GM19463 (cell line): ENCODE measurements around the gene NUDT12.

Source experiments
- ATAC-seq: cut with Tn5 transposase; IDR thresholded peaks from one replicate; pipeline ENCODE4 v1.9.1; 2021; ENCODE audit warnings: mild to moderate bottlenecking, moderate library complexity; ENCODE audit not compliant: unreplicated experiment

The NUDT12 gene

DNA sequence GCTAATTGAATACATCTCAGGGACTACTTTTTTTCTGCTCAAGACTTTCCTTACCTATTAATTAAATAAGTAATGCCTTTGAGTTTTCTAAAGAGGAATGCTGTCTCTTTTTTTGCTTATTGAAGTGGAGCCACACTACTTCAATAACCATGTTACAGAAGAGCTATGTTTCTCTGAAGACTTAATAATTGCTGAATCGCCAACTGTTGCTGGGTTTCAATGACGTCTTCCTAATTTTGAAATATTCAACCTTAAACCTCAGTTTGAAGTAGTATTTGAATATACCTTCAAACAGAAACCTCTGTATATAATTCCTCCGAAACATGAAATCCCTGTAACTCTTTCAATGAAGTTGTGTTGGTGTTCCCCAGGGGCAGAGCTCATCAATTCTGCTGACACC is 21.0 kb downstream of the NUDT12 start:
- ATAC-seq: no peak

DNA sequence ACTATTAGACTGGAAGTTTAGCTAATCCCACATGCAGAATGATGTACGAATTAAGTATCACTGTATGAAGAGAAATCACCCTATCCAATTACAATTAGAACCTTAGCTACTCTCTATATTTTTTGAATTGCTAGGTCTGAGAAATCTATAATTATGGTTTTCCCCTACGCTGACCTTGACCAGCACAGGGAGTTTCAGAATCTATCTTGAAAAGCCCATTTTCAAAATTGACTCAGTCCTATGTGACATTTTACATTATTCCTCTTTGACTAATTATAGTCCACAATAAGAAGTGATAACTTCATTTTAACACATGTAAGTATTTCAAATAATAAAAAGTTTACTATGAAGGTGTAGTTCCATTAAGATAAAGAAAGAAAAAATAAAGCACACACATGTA is 21.5 kb downstream of the NUDT12 start:
- ATAC-seq: no peak

DNA sequence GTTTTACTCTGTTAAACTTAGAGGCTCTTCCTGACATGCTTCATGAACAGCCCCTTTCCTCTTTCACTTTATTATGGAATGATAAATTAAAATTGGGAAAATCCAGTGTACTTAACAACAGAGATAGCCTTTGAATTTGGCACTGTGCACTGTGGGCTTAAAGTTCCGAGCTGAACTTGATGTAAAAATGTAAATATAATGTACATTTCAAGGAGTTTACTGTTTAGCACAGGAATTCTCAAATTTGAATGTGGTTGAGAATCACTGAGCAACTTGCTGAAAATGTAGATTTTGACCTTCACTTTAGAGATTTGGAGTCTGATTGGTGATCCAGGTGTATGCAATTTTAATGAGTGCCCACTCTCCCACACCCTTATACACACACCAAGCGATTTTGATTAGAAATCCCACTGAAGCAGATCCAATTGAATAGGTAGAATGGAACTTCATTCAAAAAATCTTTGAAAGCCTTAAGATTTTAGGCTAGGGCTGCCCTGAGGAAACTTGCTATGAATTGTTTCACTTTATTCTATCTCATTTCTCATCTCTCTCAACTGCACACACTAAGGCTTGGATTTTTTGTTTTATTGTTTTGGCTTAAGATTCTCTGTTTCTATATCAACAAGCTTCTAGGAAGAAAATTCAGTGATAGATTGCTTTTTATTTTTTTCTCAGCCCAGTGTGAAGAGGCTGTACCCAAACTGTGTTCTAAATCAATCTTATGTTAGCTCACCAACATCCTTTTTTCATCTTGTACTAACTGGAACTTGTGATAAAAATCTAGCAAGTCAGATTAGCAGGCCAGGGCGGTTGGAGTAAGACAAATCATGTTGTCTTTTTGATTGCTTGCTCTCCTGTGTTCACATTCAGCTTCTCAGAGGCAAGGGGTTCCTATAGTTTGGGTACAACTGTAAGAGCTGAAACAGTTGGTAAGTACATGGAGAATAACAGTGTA is 22.9 kb downstream of the NUDT12 start:
- ATAC-seq: no peak

DNA sequence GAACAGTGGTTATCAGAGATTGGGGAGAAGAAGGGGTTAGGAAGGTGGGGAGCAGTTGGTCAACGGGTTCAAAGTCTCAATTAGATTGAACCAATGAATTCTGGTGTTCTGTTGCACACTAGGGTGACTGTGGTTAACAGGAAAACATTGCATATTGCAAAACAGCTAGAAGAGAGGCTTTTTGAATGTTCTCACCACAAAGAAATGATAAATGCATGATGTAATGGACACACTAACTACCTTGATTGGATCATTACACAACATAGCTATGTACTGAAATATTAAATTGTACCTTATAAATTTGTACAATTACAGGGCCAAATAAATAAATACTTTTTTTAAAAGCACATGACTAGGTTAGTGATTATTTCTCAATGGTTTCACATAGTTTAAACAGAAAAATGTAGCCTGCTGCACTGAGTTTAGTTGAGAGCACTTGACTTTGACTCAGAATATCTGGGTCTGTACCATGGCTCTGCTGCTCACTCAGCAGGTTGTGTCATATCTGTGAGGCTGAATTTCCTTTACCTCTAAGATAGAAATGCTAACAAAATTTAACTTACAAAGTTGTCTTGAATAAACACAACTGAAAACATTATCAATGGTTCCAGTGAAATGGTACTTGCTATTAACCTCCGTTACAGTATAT is 30.4 kb downstream of the NUDT12 start:
- ATAC-seq: no peak

DNA sequence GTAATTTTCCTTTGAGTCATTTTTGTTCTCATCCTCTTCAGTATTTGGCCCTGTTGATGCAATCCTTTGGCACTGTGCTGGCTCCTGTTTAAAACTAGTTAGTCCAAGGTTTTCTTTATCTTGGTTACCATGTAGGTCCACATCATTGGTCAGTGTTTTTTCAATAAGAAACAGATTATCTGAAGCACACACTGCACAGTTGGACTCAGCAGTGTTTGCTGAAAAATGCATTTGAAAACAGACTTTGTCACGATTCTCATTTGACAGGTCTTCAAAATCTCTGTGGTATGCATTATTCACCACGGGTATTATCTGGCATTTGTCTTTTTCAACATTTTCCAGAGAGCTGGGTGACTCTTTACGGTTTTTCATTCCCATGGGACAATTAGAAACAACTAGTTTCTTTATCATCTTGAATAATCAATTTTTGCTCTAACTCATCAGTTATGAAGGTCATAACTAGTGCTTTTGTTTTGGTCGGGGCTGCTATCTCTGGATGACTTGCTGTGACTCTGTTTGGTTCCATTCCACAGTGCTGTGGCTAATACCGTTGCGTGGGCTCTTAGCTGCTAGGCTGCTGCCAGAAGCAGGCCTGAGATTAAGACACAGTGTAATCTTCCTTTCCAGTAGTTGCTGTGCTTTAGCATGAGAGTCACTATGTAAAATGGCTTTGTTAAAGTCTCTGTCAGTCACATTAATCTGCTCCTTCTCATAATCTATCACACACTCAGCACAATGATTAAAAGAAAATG is 36.2 kb downstream of the NUDT12 start:
- no peak for ATAC-seq

DNA sequence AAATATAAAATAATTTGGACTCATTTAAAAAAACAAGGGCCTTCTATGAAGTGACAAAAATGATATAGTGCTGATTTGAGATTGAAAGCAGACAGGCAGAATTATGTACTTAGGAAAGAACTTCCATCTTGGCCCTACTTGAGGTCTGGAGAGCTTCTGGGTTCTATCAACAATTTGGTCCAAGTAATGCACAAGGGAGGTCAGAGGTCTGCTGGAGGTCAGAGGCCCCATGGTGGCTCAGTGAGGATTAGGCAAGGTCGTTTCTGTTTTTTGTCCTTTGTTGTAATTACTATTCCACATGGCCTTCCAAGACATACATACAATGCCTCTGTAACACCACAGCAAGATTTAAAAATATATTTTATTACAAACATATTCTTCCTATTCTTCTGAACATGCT is 37.2 kb downstream of the NUDT12 start:
- no peak for ATAC-seq

DNA sequence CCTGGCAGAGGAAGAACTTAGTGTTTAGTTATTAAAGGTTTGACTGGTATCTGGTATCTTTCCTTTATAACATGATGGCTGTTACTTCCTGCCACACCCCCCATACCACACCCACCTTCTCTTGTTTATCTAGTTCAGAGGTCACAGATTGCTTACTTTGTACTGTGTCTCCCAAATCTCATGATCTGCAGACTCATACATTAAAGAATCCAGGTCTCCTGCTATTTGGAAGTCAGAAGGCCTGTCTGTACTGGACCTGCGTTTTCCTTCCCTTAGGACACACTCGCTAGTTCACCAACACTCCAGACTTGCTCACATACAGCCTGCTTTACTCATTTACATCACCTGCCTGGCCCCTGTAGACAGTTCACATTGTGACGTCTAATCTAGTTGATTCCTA is 39.3 kb downstream of the NUDT12 start:
- no peak for ATAC-seq

DNA sequence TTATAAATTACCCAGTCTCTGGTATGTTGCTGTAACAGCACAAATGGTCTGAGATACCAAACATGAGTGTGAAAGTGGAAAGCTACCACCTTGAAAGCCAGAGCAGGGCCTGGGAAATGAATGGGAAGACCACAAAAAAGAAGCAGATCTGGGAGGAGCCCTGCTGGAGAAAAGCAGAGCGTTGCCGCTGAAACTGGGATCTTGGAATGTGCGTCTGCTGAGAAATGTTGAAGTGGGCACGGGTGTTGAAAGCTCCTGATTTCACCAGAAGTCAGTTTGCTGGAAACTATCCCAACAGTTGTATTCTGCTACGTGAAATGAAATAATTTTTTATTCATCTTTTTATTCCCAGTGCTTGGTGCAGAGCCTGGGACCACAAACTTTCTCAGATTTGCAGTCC is 40.0 kb downstream of the NUDT12 start:
- no peak for ATAC-seq

DNA sequence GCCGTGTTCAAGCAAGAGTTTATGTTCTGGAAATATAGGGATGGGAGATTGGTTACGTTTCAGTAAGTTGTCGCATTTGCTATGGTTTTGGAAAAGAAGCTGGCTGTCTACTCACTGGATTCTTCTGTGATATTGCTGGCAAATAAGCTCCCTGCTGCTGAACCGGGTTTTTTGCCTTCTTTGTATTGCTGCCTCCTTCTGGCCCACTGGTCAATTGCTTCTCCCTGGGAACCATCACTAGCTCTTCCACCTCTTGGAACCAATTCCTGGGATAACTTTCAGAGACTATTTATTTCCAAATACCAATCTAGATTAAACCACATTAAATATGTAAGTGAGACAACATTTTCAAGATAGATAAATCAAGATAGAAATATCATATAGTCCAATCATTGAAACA is 43.0 kb downstream of the NUDT12 start:
- no peak for ATAC-seq

DNA sequence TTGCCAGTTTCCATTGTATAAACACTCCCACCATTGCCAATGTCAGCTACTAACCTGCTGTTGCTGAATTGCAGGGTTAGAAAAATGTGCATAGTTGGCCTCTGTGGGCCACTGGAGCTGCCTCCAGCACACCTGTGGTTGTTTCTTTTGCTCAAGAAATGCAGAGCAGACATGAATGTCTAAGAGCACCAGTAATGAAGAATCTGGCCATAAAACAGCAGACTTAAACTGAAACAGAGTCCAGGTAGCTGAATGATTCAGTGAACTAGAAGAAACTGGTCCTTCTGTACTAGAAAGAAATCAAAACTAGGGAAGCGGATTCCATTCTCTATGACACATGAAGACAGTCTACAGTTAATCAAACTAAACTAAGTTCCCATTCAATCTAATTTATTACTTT is 48.2 kb downstream of the NUDT12 start:
- ATAC-seq: no peak

DNA sequence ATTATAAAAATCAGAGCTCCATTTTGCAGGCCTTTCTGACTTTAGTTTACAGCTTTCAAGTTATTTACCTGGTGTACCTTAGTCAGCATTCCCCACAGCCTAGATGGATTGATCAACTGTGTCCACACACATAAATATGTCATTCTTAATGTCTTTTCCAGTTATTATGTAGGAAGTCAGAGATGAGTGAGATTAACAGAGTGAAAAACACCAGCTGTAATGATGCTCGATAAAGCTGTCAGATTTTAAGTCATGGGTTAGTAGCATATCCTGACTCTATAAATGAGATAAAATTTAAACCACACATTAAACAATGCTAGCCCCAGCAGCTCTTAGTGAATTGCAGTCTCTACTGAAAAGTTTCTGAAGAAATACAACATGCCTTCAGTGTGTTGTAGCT is 48.9 kb downstream of the NUDT12 start:
- ATAC-seq: no peak

DNA sequence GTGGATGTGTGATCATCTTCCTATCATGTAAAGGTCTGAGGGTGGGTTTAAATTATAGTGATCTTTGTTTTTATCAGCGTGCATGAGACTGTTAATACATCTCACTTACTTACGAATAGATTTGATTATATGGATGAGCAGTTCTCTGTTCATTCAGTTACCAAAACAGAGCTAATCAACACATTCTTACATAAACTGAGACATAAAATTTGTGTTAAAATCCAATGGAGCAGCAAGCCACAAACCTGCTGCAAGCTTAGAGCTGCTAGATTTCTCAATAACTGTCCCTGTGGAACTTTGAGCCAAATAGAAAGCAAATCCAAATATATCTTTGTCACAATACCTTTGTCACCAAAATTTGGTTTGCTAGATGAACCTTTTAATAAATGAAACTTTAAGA is 50.1 kb downstream of the NUDT12 start:
- ATAC-seq: no peak

DNA sequence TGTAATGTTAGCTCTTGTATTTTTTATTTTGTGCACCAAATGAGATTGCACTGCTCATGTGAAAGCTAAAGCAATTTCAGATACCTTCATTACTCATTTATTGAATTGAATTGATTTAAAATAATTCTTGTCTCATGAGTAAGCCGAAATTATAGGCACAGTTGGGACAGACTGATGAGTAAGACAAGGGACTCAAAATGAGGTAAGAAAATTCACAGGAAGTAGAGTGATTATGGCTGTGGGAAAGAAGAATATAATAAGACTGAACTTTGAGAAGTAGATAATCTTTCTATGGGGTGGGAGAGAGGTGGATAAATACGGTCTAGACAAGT is 51.1 kb downstream of the NUDT12 start:
- no peak for ATAC-seq

DNA sequence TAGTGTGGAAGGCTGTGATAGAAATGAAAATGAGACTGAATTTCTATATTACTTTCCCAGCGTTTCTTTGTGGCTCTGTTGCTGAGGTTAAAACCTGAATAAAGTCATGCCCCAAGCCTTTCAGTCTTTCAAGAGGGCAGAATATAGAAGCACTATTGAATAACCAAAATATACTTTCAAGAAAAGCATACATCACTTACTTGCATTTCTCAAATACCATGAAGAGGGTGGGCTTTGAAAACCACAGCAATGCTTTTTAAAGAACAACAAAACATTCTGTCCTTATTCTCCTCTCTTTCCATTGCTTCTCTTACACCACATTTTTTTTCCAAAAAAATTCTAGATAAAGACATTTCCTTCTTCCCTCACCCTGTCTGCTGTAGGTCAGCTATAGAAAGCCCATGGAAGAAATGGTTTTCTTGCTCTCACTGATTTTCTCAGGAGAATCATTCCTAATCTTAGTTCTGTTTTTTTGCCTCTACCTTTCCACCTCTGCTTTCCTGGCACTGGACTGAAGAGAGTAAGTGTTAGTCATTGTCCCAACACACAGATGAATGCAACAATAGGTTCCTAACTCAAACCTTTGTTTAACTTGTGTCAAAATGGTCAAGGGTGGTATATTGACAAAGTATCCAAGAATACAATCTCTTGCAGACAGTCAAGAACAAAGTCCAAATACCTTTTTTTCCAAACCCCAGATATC is 51.6 kb downstream of the NUDT12 start:
- ATAC-seq: no peak

DNA sequence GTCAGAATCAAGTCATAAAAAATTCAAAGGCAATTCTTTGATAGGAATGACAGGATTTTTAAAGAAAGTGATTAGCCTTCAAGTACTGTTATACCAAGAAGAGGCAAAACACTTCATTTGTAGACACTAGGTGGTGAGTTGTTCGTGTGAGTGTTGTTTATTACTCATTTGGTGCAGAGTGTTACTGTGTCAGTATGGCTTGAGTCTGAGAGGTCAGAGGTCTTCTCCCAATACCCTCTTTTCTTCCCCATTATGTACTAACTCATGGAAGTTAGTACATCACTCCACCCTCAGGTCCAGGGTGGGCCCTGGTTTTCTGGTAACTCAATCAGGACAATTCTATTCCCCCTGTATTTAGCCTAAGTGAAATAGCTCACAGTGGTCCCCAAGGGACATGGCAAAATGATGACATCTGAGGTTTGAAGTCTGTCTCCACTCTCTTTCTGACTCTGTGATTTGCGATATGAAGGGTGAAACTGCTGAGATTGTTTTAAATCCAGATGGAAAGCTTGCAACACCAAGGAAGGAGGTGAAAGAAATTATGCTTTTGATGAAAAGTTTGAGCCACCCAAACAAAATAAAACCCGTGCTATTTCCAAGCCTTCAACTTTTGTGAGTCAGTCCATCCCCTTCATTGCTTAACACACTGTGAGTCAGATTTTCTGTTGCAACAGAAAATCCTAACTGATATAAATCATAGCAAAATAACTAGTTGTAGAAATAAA is 56.8 kb downstream of the NUDT12 start:
- no peak for ATAC-seq

DNA sequence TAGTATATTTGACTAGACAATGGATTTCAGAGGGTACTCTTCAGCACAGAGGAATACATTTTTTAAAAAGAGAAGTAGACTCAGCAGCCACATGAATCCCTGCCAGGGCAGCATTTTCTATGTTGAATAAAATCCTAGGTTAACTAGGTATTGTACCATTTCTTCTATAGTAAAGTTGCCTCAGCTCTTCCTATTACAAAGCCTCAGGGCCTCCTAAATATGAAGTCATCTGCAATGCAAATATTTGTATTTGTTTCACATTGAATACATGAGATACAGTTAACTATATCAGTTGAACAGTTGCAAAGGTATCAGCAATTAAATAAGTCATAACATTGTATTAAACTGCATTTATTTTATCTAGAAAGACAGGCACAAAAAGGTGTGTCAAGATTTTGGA is 59.5 kb downstream of the NUDT12 start:
- ATAC-seq: no peak

DNA sequence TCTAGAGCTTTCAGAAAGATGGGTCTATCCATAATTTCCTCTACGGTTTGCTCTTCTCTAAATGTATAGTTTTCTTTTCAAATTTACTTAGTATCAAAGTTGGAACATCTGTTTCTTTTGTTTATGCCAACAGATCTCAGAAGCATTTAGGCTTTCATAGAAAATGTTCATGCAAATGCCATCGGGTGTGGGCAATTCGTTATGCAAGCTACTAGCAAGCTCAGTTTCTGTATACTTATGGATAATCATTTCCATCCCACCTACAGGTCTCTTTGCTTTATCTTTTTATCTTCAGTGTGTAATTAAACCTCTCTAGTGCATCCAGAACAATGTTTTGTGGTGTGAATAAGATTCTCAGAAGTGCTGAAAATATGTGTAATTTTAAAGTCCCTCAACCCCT is 59.9 kb downstream of the NUDT12 start:
- no peak for ATAC-seq
